Kidney (tissue), 14 donors: ENCODE measurements around the gene ATP1B1. TPM values are rescaled to one million over a fixed set of nuclear protein-coding genes. Genes with fewer than 3 reads are reported as not detected.

Experiments
- DNase-seq, 5 donors: peaks; one replicate each; pipeline ENCODE4 v3.0.0-alpha.2; 2013 to 2020
- FAIRE-seq: peaks from 2 replicates; lab custom pipeline; 2012; peaks lifted over from hg19 to GRCh38; lab: Jason Lieb, UNC
- H3K27ac ChIP-seq, 2 donors: one replicate each; pipeline ENCODE4 v1.7.0; 2013; ENCODE audit warnings: low read depth in 2 of 2, low read length in 2 of 2, inconsistent platforms in 1 of 2
- H3K27me3 ChIP-seq: one replicate; pipeline ENCODE4 v1.7.1; 2013; ENCODE audit warnings: low read length, inconsistent platforms; ENCODE audit not compliant: control insufficient read depth, insufficient read depth
- H3K36me3 ChIP-seq, 3 donors: one replicate each; pipeline versions ENCODE4 v1.7.0 to v1.7.1; 2013; ENCODE audit warnings: low read length in 3 of 3, control low read depth in 1 of 3, inconsistent platforms in 1 of 3; ENCODE audit not compliant: insufficient read depth in 3 of 3, control insufficient read depth in 2 of 3
- H3K4me1 ChIP-seq, 3 donors: one replicate each; pipeline versions ENCODE4 v1.7.0 to v1.7.1; 2013; ENCODE audit warnings: low read length in 3 of 3, inconsistent platforms in 1 of 3, low read depth in 1 of 3; ENCODE audit not compliant: control insufficient read depth in 2 of 3, insufficient read depth in 2 of 3
- H3K4me3 ChIP-seq, 3 donors: one replicate each; pipeline versions ENCODE4 v1.7.0 to v1.8.1; 2013; ENCODE audit warnings: low read length in 3 of 3, control low read depth in 1 of 3, inconsistent platforms in 1 of 3
- H3K9ac ChIP-seq, 3 donors: one replicate each; pipeline versions ENCODE4 v1.7.0 to v1.7.1; 2013; ENCODE audit warnings: low read length in 3 of 3, control low read depth in 1 of 3, inconsistent platforms in 1 of 3
- H3K9me3 ChIP-seq, 3 donors: one replicate each; pipeline versions ENCODE4 v1.7.0 to v1.7.1; 2013; ENCODE audit warnings: low read length in 3 of 3, control low read depth in 1 of 3, inconsistent platforms in 1 of 3; ENCODE audit not compliant: control insufficient read depth in 2 of 3, insufficient read depth in 1 of 3
- intact Hi-C: fragments of 100-400 bp; cut with DNase I; formaldehyde crosslinking; loops from one replicate; pipeline ENCODE4 v1.11.1; 2022
- polyA plus RNA-seq: library from polyadenylated mRNA; stranded (reverse); fragments of 350-450 nt; fragmentation: Illumina TruSeq; extraction: RNeasy Lipid Tissue Mini Kit (QIAGEN cat#74804); gene quantifications from one replicate; pipeline ENCODE4 v1.2.3, GENCODE V29; 2014; ENCODE audit warnings: low read depth, low replicate concordance; ENCODE audit not compliant: insufficient read depth
- total RNA-seq: library from RNA; stranded (reverse); fragmentation: NEBNext Ultra II Directional; extraction: Animal tissue kit (Norgen Biotek cat#: 25700); gene quantifications from one replicate; pipeline ENCODE4 v1.2.1, GENCODE V29; 2021
- TF ChIP-seq, protein P1 (sequence below): IDR thresholded peaks from 3 replicates; pipeline ENCODE4 v1.5.1; 2012; ENCODE audit warnings: mild to moderate bottlenecking, moderate library complexity, borderline replicate concordance; ENCODE audit not compliant: insufficient read depth; ENCODE audit errors: extremely low read depth
- donor health status: control.
- donor health status: control.
- donor health status: control.
- donor health status: control.
- donor health status: control.
- donor health status: DM: yes; HTN: yes; CAD: no.
- donor health status: Normal renal cell carcinoma (clear cell type).

The ATP1B1 gene
- total and polyA plus RNA-seq, 2 donors from 2014 or later, result 686 to 1,441 TPM

DNA sequence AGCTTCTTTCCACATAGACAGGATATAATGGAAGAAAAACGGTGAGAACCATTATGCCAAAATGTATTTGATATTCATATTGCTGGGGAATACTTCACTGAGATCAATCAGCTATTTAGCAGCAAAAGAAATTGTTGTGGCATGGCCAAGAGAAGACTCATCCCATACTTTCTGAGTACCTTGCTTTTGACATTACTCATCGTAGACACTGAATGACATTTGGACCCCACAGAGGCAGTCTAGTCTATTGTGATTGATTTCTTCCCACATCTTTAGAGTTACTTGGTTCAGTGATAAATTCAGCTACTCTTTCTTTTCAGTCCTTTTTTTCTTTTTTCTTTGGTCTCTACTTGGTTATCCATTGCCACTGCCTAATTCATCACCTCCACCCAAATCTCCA is 22.1 kb downstream of the ATP1B1 start:
- intact Hi-C loops, result no loop called here
- Histone ChIP-seq H3K4me1 (peaks cover 0 to 36% (median 18%) of the 10 kb centered on the region in 3 donors), H3K36me3 (peaks cover 7 to 85% (median 34%) of the 10 kb centered on the region in 3 donors), H3K9me3 (no peaks in the 10 kb centered on the region), H3K9ac (no peak overlapping the region), H3K4me3 (peak overlapping the region in 1 of 3 donors; percentile 26), H3K27ac (no peak overlapping the region), H3K27me3 (no peaks in the 10 kb centered on the region)
- DNase-seq (no peak), FAIRE-seq (no peak)
- TF ChIP-seq, protein P1, sequence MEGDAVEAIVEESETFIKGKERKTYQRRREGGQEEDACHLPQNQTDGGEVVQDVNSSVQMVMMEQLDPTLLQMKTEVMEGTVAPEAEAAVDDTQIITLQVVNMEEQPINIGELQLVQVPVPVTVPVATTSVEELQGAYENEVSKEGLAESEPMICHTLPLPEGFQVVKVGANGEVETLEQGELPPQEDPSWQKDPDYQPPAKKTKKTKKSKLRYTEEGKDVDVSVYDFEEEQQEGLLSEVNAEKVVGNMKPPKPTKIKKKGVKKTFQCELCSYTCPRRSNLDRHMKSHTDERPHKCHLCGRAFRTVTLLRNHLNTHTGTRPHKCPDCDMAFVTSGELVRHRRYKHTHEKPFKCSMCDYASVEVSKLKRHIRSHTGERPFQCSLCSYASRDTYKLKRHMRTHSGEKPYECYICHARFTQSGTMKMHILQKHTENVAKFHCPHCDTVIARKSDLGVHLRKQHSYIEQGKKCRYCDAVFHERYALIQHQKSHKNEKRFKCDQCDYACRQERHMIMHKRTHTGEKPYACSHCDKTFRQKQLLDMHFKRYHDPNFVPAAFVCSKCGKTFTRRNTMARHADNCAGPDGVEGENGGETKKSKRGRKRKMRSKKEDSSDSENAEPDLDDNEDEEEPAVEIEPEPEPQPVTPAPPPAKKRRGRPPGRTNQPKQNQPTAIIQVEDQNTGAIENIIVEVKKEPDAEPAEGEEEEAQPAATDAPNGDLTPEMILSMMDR, result no peak

- H3K36me3 ChIP-seq, result peaks cover 7 to 81% (median 34%) of the 10 kb centered on the region in 3 donors
- no peaks in the 10 kb centered on the region for H3K27me3 ChIP-seq
- DNase-seq, result no peak
- no peak for FAIRE-seq
- intact Hi-C loops, result no loop called here
- no peak overlapping the region for H3K9ac ChIP-seq
- peak overlapping the region; percentile 49 to 73 for H3K27ac ChIP-seq
- no peaks in the 10 kb centered on the region for H3K9me3 ChIP-seq
- peak overlapping the region in 1 of 3 donors; percentile 6 for H3K4me3 ChIP-seq
- TF ChIP-seq, protein P1, result no peak
- H3K4me1 ChIP-seq, result peaks cover 0 to 33% (median 15%) of the 10 kb centered on the region in 3 donors
Measured at GRCh38 chr1:169129109-169129784, 22.8 kb downstream of the ATP1B1 start.

- Histone ChIP-seq H3K9ac (no peak overlapping the region), H3K27me3 (no peaks in the 10 kb centered on the region), H3K36me3 (peaks cover 5 to 67% (median 29%) of the 10 kb centered on the region in 3 donors), H3K4me1 (peaks cover 0 to 27% (median 14%) of the 10 kb centered on the region in 3 donors), H3K4me3 (no peak overlapping the region), H3K9me3 (no peaks in the 10 kb centered on the region), H3K27ac (no peak overlapping the region)
- TF ChIP-seq, protein P1, result no peak
- intact Hi-C loops, result no loop called here
- FAIRE-seq (no peak), DNase-seq (no peak)
Measured at GRCh38 chr1:169130683-169131082, 24.2 kb downstream of the ATP1B1 start.
